Epithelial cell of proximal tubule (primary cell): ENCODE results near the gene NHSL2. TPM values are rescaled to one million over a fixed set of nuclear protein-coding genes. Genes with fewer than 3 reads are reported as not detected.
"Not testable (repeated sequence)": the region's sequence is repeated elsewhere in the genome, so short reads cannot be mapped to it uniquely, and the experiment has no call there.

ENCODE experiments used
- DNase-seq: peaks from one replicate; pipeline ENCODE4 v3.0.0-alpha.2; 2011; ENCODE audit warnings: low read depth
- H3K4me3 ChIP-seq: 2 replicates; pipeline ENCODE4 v1.5.1; 2011; ENCODE audit warnings: low read depth, mild to moderate bottlenecking, low read length
- total RNA-seq: library from RNA; depleted of rRNA; stranded (reverse); fragments of >200 nt; gene quantifications from 2 replicates; pipeline ENCODE4 v1.2.3, GENCODE V29; 2015
- TF ChIP-seq, protein P1 (sequence below): conservative IDR thresholded peaks from 2 replicates; pipeline ENCODE4 v1.5.1; 2012; ENCODE audit warnings: low read depth, mild to moderate bottlenecking, low read length

Gene NHSL2
- total RNA-seq, 1 donor from 2014 or later, result 1.0 TPM

DNA sequence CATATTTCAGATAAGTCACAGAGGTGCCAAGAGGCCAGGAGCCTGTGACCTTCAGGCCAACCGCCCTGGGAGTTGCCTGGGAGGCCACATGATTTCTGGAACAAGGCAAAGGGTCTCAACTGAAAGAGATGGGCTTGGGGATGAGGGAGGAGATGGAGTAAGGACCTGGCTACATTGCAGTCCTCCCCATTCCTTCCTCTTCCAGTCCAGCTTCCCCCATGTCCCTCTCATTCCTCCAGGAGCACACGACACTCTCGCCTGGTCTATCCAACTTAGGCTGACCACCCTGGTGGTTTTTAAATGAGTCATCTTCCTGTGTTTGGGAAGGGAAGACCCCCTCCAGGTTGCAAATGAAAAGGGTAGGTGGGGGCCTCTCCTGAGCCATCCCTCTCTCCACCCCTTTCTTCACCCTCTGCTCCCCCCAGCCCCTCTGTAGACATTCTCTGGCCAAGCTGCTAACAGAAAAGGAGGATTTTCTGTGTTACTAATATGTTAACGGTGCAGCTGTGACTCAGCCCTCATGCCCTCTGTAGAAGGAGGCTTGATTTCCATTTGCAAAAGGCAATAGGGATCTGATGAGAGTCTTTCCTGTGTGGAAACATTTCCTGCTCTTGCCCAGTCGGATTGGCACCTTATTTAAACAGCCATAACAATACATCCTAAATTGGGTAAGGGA lies 141.9 kb downstream of the NHSL2 start:
- no peak overlapping the region for H3K4me3 ChIP-seq
- TF ChIP-seq, protein P1, sequence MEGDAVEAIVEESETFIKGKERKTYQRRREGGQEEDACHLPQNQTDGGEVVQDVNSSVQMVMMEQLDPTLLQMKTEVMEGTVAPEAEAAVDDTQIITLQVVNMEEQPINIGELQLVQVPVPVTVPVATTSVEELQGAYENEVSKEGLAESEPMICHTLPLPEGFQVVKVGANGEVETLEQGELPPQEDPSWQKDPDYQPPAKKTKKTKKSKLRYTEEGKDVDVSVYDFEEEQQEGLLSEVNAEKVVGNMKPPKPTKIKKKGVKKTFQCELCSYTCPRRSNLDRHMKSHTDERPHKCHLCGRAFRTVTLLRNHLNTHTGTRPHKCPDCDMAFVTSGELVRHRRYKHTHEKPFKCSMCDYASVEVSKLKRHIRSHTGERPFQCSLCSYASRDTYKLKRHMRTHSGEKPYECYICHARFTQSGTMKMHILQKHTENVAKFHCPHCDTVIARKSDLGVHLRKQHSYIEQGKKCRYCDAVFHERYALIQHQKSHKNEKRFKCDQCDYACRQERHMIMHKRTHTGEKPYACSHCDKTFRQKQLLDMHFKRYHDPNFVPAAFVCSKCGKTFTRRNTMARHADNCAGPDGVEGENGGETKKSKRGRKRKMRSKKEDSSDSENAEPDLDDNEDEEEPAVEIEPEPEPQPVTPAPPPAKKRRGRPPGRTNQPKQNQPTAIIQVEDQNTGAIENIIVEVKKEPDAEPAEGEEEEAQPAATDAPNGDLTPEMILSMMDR, result no peak
- DNase-seq, result no peak

- no peak overlapping the region for H3K4me3 ChIP-seq
- TF ChIP-seq, protein P1, result no peak
- DNase-seq, result no peak
These were observed 142.9 kb downstream of the NHSL2 start for GRCh38 chrX:72053508-72053907.

- TF ChIP-seq, protein P1, result no peak
- H3K4me3 ChIP-seq, result no peak overlapping the region
- no peak for DNase-seq
These were observed 144.3 kb downstream of the NHSL2 start for GRCh38 chrX:72054779-72055489.

DNA sequence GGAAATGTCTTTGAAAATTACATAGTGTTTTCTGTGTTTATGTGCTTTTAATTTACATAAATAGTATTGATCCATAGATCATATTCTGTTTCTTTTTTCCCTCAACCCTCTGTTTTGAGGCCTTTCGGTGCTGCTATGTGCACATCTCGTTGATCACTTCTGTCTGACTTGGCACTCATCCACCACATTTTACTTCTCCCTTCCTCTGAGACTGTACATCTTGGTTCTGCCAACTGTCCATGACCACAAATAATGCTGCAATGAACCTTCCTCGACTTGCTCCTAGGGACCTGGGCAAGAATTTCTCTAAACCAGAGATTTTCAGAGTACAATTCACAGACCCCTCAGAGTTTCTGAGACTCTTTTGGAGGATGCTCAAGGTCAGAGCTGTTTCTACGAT lies 146.7 kb downstream of the NHSL2 start:
- DNase-seq, result no peak
- no peak overlapping the region for H3K4me3 ChIP-seq
- TF ChIP-seq, protein P1, result no peak

DNA sequence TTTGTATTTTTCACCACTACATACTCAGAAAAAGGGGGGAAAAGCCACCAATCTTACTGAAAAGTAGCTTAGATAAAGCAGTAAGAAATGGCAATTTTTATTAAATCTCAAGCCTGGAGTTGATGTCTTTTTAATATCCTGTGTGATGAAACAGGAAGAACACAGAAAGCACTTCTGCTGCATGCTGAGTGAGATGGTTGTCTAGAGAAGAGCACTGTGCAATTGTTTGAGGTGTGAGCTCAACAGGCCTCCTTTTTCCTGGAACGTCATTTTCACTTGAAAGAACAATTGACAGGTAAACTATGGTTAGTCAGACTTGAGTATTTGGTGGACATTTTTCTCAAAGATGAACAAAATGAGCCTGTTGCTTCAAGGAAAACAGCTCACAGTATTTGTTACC lies 147.2 kb downstream of the NHSL2 start:
- no peak overlapping the region for H3K4me3 ChIP-seq
- TF ChIP-seq, protein P1, result no peak
- no peak for DNase-seq

DNA sequence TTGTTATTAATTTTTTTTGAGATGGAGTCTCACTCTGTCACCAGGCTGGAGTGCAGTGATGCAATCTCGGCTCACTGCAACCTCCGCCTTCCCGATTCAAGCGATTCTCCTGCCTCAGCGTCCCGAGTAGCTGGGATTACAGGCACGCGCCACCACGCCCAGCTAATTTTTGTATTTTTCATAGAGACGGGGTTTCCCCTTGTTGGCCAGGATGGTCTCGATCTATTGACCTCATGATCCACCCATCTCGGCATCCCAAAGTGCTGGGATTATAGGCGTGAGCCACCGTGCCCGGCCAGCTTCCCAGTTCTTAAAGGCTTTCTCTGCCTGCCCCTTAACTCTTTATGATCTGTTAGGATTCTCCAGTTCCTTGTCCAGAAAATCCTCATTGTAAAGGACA lies 147.7 kb downstream of the NHSL2 start:
- not testable (repeated sequence) for DNase-seq, H3K4me3 ChIP-seq

DNA sequence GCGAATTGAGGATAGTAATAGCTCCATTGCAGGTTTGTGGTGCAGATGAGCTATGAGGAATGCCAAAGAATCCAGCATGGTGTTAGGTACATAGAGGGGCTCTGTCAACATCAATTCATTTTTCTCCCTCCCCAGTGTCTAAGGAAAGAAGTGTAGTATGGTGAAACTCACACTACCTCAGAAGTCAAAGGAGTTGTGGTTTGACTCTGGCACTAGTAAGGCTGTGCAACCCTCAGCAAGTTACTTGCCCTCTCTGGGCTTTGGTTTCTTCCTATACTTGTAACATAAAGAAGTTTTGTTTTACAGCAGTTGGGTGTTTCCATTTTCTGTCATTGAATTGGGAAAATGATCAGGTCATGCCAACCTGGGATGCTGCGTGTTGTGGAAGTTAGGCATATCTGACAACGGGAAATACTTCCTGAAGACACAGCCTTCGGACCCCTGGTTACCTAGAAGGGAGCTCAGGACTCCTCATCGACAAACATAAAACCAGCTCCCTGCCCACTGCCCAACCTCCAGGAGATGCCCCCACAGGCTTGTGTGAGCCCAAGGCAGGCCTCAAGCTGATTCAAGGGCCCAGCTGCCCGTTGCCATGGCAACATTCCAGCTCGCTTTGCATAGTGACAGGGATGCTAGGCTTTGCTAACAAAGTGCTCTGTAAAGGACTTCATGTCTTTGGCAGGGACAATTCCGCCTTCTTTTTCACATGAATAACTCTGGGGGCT lies 149.7 kb downstream of the NHSL2 start:
- TF ChIP-seq, protein P1, result no peak
- H3K4me3 ChIP-seq, result no peak overlapping the region
- DNase-seq, result no peak
